Upper lobe of left lung (tissue), 4 donors: ENCODE data around the gene PEA15.

Experiments
- CTCF ChIP-seq, 6 experiments: fragments of 450-650 bp in 4 of 6; fragments of 200-600 bp in 2 of 6; sonication (generic) in 2 of 6; IDR thresholded peaks; one replicate each; pipeline ENCODE4 v1.5.1; 2016 to 2019; ENCODE audit warnings: antibody characterized with exemption in 6 of 6
- POLR2A ChIP-seq, 4 donors: fragments of 450-650 bp; IDR thresholded peaks; one replicate each; pipeline ENCODE4 v1.5.1; 2016 to 2017; ENCODE audit warnings: antibody characterized with exemption in 4 of 4, mild to moderate bottlenecking in 2 of 4

- TF ChIP-seq POLR2A (IDR thresholded peaks at IDR 0.05) (no peak), CTCF (IDR thresholded peaks at IDR 0.05) (no peak)
Observed at GRCh38 chr1:160255781-160256300, 50.7 kb downstream of the PEA15 start.
